ENCODE data around the gene LPP.

LPP gene

DNA sequence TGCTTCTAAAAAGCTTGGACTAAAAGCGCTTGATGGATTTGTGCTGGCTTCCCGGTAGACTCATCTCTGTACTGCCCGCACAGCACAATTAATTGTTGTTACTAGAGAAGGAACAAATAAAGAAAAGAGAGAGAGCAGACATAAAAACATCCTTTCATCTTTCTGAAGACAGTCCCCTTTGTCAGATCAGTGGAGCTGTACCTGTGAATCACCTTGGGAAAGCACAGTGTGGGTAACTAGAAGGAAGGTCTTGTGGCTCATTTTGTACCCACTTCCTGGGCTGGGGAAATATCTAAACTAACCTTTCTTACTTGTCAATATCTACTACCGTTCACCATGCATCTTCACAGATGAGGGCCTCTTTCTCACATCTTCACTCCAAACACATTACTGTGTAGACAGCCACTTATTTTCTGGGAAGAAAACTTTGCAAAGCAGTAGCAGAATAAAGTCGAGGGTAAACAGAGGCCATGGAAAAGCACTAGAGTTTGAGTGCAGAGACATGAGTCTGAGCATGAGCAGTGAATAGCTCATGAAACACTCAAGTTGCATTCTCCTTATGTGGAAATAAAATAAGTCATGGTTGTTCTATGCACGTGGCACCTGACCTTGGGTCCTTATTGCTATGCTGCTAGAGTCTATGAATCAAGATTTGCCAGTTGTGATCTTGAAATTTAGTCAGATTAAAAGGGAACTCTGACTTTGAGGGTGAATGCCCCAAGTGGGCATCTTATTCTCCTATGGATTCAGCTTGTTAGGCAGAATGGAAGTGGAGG is 169.3 kb downstream of the LPP start:
- no peak for DNase-seq (ENCODE audit: low read depth in 2 of 2, low spot score in 1 of 2)

DNA sequence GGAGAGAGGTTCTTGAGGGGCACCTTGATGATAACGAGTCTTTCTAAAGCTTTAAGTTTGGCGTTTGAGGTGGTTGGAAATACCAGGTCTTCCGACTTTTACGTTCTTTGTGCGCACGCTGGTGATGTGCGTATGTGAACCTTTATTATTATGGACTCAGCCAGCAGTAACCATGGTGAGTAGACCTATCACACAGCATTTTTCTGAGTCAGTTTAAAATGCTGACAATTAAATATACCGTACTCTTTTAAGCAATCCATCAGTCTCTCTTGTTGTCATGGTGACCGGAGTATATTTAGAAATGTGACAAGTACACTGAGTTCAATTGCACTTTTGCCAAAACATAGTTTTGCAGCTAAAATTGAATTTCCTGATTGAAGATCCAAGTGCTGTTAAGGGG is 172.2 kb downstream of the LPP start:
- DNase-seq (ENCODE audit: low read depth in 2 of 2, low spot score in 1 of 2) = no peak

DNA sequence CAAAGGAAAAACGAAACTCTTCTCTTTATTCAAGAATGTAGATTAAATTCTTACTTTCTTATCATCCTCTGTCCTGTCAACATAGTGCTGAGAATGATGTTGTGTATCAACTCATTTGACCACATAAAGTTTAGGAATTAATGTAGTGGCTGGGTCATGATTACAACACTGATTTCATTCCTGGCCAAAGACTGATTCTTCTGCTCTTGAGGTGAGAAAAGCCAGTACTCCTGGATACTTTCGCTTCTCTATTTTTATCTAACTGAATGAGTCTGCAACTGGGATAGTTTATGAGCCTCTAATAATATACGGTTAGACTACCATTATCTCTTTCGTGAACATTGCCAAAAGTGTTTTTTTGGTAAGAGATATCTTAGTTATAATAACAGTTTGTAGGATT is 173.0 kb downstream of the LPP start:
- DNase-seq (ENCODE audit: low read depth in 2 of 2, low spot score in 1 of 2) = no peak

DNA sequence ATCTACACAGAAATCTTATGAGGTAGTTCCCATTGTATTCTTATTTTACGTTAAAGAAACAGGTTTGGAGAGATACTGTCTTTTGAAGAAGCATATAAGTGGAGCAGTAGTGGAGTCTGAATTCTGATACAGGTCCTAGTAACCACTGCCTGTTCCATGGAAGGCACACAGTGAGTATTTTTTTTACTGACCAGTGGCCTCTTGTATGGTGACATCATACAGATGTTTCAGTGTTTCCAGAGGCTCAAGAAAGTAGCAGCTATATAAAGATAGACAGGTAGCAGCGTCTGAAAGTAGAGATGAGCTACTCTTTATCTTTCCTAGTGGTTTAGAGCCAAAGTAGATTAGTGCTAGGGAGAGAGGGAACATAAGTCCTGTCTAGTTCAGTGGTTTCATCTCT is 173.5 kb downstream of the LPP start:
- no peak for DNase-seq (ENCODE audit: low read depth in 2 of 2, low spot score in 1 of 2)

DNA sequence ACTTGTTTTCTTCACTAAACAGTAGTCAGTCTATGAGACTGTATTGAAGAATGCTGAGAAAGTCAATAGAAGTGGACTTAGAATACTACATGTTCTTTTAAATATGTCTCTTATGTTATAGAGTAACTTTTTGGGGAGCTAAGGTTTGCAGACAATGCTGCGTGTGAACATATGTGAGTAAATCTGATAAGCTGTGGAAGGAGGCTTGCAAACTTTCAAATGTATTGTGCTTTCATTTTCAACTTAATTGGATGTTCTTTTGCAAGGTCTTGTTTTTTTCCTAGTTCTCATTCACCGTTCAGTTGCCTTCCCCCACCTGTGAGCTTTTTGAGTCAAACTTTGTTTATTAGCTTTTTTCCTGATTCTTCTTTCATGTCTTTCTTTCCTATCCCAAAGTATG is 176.2 kb downstream of the LPP start:
- no peak for DNase-seq (ENCODE audit: low read depth in 2 of 2, low spot score in 1 of 2)

DNA sequence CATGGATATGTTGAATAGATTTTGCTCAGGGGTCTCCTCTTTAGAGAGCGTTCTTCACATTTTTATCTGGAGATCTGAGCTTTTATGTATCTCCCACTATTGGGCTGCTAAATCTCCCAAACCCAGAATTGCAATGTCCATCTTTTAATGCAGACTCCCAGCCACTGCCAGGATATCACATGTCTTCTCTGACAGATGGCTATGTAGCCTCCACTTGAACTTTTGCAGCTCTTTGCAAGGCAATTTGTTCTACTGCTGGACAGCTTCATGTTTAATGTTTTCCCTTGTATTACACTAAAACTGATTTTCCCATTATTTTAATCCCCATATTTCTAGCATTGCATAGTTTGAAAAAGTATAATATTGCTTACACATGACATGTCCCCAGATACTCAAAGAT is 177.2 kb downstream of the LPP start:
- no peak for DNase-seq (ENCODE audit: low read depth in 2 of 2, low spot score in 1 of 2)

DNA sequence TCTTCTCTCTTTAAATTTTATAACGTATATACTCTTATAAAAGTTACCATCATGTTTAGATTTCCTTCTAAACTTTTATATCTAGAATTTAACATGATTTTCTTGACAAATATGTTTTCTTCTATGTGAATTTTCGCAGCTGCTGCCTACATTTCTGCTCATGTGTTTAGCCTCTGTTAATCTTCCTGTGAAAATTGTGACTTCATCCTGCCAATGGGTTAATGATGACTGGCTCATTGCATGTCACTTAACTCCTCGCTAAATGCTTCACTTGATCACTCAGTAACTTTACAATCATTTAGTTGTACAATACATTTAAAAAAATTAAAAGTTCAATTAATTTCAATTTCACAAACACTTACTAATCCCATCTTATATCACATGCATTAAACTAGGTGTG is 178.1 kb downstream of the LPP start:
- no peak for DNase-seq (ENCODE audit: low read depth in 2 of 2, low spot score in 1 of 2)

DNA sequence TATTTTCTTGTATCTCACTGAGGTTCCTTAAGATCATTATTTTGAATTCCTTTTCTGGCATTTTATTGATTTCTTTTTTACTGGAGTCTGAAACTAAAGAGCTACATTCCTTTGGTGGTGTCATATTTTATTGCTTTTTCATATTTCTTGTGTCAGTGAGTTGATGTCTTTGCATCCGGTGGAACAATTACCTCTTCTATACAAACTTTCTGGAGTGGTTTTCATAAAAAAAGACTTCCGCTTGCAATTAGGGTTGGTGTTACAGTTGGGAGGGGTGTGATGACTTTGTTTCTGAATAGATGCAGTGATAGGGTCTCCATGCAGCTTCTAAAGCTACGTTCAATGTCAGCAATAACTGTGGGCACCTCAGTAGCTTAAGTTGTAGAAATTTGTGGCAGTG is 181.7 kb downstream of the LPP start:
- DNase-seq (ENCODE audit: low read depth in 2 of 2, low spot score in 1 of 2) = no peak

DNA sequence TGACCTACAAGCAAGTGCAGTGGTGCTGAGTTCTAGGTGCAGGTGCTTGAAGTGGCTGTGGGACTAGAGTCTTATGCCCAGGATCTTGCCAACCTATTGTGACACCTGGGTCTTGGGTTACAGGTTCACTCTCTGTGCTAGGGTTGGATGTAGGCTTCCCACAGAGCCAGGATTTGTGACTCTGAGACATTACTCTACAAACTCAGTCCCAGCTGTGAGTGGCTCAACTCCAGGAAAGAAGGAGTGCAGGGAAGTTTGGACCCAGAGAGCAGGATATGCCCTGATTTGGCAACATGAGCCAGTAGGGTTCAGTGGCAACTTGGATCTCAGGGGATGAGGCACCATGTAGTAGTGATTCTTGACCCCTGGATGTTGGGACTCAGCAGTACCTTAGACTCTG is 182.2 kb downstream of the LPP start:
- no peak for DNase-seq (ENCODE audit: low read depth in 2 of 2, low spot score in 1 of 2)

DNA sequence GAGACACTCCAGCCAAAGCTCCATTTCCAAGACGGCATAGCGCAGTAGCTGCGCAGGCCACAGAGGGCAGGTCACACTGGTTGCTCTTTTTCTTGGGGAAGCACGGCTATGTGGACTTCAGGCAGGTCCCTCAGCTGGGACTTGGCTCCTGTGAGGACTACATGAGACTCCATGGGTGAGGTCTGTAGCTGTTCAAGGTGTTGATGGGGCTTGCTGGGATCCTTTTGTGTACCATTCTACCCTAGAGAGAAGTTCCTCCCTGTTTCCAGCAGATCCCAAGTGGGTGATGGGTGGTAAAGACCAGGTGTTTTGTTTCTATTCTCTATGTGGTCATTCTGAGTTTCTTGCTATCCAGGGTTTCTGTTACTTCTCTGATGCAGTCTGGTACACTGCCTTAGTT is 183.3 kb downstream of the LPP start:
- DNase-seq (ENCODE audit: low read depth in 2 of 2, low spot score in 1 of 2) = no peak

DNA sequence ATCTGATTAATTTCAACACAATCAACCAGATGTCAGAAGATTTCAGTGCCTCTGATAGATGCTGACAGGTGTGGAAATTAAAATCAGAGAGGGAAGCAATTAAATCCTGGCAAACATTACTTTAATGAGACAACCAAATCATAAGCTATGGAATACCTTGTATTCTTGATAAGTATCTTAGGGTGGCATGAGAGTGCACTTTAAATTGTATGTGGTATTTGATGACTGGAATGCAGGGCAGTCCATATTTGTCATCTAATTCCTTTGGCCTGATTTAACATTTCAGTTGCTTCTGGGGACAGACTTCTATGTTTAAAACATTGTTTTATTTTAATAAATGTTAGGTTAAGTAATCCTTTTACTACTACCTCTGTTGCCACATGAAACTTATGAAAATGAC is 184.1 kb downstream of the LPP start:
- DNase-seq (ENCODE audit: low read depth in 2 of 2, low spot score in 1 of 2) = no peak

DNA sequence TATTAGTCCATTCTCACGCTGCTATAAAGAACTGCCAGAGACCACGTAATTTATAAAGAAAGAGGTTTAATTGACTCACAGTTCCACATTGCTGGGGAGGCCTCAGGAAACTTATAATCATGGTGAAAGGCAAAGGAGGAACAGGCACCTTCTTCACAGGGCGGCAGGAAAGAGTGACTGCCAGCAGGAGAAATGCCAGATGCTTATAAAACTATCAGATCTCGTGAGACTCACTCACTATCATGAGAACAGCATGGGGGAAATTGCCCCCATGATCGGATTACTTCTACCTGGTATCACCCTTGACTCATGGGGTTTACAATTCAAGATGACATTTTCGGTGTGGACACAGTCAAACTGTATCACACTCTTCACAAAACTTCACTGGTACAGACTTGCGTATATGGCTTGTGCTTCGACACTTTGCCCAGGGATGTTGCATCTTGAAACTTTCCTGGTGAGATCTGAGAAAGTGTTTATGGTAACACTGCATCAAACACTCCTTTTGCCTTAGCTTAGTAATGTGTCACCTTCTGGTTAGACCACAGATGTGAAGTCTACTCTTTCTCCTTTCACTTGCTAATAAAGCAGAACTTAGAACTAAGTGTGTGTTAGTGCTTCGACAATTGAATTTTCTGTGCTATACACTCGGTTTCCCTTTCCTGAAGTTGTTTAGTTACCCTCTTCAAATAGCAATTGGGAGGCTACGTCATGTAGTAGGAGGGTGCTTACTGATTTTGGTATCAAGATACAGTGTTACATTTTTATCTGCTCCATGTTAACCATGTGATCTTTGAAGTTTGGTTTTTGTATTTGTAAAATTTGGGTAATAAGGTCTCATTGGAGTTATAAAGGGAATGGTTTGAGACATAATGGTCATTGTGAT is 185.7 kb downstream of the LPP start:
- DNase-seq (ENCODE audit: low read depth in 2 of 2, low spot score in 1 of 2) = no peak

DNA sequence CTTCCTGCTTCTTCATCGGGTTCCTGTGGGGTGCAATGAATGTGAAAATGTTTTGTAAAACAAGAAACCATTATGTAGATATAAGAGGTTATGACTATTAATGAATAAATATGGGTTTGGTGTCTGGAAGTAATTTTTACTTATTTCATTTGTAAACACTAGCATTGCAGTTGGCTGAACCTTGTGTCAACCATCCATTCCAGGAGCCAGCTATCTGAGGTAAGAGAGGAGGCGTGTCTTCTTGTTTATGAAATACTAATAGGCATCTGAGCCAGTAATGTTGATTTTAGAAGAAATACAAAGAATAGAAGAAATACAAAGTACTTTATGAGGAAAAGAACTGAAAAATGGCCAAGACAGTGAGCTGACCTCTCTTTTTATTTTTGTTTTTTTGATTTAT is 187.5 kb downstream of the LPP start:
- no peak for DNase-seq (ENCODE audit: low read depth in 2 of 2, low spot score in 1 of 2)

DNA sequence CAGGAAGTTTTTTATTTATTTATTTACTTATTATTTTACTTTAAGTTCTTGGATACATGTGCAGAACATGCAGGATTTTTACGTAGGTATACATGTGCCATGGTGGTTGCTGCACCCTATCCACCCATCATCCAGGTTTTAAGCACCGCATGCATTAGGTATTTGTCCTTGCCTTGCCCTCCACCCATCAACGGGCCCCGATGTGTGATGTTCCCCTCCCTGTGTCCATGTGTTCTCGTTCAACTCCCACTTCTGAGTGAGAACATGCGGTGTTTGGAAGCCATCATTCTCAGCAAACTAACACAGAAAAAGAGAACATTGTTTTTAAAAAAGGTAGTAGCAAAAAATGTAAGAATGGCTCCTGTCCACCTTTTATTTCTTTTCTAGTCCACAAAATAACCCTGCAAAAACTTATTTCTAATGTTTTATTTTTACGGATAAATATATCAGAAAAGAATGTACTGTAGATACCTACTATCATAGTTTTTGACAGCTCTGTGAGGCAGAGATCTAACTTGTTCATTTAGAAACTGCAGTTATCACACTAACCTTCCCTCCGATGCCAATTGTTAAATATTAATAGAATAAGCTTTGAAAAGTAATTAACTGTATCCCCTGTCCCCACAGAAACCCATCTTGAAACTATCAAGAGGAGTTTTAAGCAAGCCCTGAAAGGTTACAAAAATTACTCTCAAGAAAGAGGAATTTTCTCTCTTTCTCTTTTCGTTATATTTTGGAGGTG is 189.2 kb downstream of the LPP start:
- no peak for DNase-seq (ENCODE audit: low read depth in 2 of 2, low spot score in 1 of 2)

DNA sequence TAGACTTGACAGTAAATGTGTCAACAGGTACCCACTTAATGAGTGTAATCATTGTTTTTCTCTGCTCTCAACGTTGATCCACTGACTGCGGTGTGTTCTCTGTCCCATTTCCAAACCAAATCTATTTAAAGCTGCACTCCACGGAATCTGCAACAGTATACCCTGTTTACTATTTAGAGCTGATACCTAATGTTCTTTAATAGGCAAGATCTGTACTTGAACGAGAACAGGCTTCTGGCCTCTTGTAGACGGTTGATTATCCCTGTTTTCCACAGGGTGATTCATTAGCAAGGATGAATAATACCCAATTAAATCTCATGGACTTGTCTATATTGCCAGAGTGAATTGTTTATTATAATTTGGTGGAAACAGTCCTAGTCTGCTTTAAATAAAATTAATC is 189.9 kb downstream of the LPP start:
- no peak for DNase-seq (ENCODE audit: low read depth in 2 of 2, low spot score in 1 of 2)

DNA sequence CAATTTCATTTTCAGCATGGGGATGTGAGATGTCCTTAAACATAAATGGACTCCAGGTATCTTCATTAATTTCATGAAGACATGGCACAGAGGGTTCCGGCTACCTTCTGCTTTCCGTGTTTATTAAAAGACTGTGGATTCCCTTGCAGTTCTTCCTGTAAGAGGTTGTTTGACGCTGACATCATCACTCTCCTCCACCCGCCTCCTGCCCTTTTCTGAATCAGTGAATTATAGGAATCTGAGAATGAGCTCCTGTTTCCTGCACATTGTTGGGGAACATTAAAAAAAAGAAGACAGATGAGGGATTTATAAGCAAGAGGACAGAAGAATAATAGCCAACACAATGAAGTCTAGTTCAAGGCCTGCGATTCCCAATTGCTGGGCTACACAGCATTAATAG is 191.3 kb downstream of the LPP start:
- DNase-seq (ENCODE audit: low read depth in 2 of 2, low spot score in 1 of 2) = no peak

DNA sequence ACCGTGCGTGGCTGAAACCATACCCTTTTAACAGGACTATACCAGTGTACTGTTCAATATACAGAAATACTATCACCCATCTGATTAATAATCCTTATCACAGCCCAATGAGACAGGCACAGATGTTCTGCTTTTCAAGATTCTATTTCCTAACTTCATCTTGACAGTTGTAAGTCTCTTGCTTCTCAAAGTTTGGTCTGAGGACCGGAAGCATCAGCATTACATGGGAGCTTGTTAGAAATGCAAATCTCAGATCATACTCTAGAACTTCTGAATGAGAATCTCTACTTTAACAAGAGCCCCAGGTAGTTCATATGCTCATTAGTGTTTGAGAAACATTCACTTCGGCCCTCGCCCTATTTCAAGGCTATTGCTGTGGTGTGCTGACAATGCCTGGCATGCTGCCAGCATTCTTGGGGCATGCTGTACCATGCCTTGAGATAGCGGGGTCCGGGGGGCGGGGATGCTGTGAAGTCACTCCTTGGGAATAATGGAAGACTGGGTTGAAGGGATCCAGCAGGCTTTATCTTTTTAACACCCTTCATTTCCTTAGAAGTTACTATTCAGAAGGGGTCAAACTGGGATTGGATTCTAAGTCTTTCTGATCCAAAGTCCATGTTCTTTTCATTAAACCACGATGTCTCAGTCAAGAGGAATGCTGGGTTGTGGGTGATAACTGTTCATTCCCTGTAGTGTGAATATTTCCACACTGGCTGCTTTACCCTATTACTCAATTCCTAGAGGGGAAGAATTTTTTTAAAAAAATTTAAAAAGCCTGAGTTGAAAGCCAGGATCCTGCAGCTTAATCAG is 194.7 kb downstream of the LPP start:
- DNase-seq (ENCODE audit: low read depth in 2 of 2, low spot score in 1 of 2) = no peak

DNA sequence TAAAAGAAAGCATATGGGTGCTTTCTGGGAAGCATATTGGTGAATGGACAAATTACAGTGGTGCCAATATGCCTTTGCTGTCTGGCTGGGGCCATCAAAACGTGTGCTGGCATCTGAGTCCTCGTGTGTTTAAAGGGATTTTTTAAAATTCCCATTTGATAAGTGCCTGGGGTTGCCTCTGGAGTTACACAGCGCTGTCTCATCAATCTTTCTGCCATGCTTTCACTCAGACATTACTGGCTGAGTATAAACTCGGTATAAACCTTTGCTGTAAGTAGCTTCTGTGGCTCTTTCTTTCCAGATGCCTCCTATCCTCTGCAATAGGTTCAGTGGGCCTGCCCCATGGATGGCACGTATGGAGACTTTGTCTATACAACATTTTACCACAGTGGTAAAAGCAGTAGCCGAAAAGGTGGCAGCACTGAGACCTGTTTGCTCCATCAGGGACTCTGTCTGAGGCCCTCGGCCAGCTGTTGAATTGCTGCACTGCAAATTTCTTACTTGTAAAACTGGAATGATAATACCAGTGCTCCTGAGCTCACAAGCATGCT is 195.5 kb downstream of the LPP start:
- no peak for DNase-seq (ENCODE audit: low read depth in 2 of 2, low spot score in 1 of 2)

DNA sequence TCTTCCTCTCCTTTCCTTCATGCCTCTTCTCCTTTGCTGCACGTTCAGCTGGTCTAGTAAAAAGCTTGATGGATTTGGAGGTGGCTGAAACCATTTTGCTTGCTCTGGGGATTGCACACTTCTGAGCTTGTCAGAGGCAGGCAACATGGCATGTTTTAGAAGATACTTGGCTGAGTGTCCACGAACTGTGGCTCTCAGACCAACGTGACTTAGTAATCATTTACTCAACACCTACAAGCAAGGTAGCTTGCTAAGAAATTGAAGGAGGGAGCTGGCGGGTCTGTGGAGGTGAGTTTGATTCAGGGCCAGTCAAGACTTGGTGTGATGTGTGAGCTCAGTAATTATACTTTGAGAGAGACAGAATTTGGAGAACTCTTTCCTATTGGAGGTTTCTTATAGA is 196.0 kb downstream of the LPP start:
- DNase-seq (ENCODE audit: low read depth in 2 of 2, low spot score in 1 of 2) = no peak

DNA sequence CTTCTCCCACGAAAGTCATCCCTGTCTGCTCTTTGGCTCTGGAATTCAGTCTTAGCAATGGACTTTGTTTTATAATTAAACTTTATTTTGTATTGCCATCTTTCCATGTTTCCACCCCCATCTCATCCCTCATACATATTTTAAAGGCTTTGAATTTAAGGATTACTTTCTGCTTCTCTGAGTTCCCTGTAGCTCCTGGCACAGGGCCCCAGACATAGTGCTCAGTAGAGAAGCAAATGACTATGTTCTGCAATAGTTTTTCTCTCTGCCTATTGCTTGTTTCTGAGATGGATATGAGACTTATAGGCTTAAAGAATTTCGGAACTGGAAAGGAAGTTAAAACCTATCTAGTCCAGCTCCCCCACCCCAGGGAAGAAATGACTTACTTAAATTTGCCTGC is 197.0 kb downstream of the LPP start:
- DNase-seq (ENCODE audit: low read depth in 2 of 2, low spot score in 1 of 2) = no peak

DNA sequence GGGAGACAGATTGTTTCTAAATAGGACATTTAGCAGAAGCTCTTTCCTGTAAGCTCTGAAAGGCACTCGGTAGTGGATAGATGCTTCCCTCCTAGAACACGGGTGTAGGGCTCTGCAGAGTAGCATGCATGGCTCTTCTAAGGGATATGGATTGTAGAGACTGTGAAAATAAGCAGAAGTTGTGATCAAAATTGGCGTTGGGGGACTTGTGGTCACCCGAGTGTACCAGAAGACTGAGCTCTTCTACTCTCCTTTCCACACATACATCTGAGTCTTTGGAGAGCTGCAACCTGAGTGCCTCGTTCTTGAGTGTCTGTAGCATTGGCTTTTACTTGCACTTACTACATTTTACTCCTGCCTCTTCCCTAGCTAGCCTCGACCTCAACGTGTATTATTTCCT is 197.7 kb downstream of the LPP start:
- no peak for DNase-seq (ENCODE audit: low read depth in 2 of 2, low spot score in 1 of 2)

All from stimulated activated CD8-positive, alpha-beta memory T cell treated with anti-CD3 and anti-CD28 coated beads, Interleukin-4, amount 100 ng/mL, for 4 hours (primary cell).